Fibroblast of villous mesenchyme (primary cell): ENCODE results near the gene TP53TG5. TPM values are rescaled to one million over a fixed set of nuclear protein-coding genes. Genes with fewer than 3 reads are reported as not detected.
A peak's percentile ranks its signal among the peaks of the same experiment; 100 is the strongest.

Experiments used
- DNase-seq: peaks from one replicate; pipeline ENCODE4 v3.0.0-alpha.2; 2010; ENCODE audit warnings: low read depth
- H3K4me3 ChIP-seq: 2 replicates; pipeline ENCODE4 v1.5.1; 2011; ENCODE audit warnings: low read depth, mild to moderate bottlenecking, low read length
- CTCF ChIP-seq: IDR thresholded peaks from 2 replicates; pipeline ENCODE4 v1.5.1; 2012; ENCODE audit warnings: low read depth, mild to moderate bottlenecking, low read length; ENCODE audit not compliant: insufficient read depth
- total RNA-seq: library from RNA; depleted of rRNA; stranded (reverse); fragments of >200 nt; gene quantifications from 2 replicates; pipeline ENCODE4 v1.2.3, GENCODE V29; 2012

The TP53TG5 gene
- total RNA-seq, 1 donor: not detected

- DNase-seq: no peak
- peak overlapping the region; percentile 98 for H3K4me3 ChIP-seq
- no peak for TF ChIP-seq CTCF
Measured at GRCh38 chr20:45347297-45347935, 30.7 kb downstream of the TP53TG5 start.

- DNase-seq: no peak
- no peak for TF ChIP-seq CTCF
Measured at GRCh38 chr20:45346851-45347250, 31.3 kb downstream of the TP53TG5 start.

GRCh38 chr20:45346291-45346718 lies 31.8 kb downstream of the TP53TG5 start:
- H3K4me3 ChIP-seq: peak overlapping the region; percentile 98
- DNase-seq: no peak
- TF ChIP-seq CTCF: no peak

More at GRCh38 chr20:45346851-45347250, 31.3 kb downstream of the TP53TG5 start:
- peak overlapping the region; percentile 98 for H3K4me3 ChIP-seq

- DNase-seq: no peak
- H3K4me3 ChIP-seq: peak overlapping the region; percentile 98
Measured at GRCh38 chr20:45345104-45345936, 32.8 kb downstream of the TP53TG5 start.

GRCh38 chr20:45344168-45344860 lies 33.8 kb downstream of the TP53TG5 start:
- DNase-seq: peak; percentile 92
- TF ChIP-seq CTCF: no peak

More at GRCh38 chr20:45345104-45345936, 32.8 kb downstream of the TP53TG5 start:
- no peak for TF ChIP-seq CTCF

GRCh38 chr20:45343532-45344167 lies 34.5 kb downstream of the TP53TG5 start:
- peak overlapping the region; percentile 98 for H3K4me3 ChIP-seq
- TF ChIP-seq CTCF: no peak
- DNase-seq: peak; percentile 56

More at GRCh38 chr20:45344168-45344860, 33.8 kb downstream of the TP53TG5 start:
- peak overlapping the region; percentile 98 for H3K4me3 ChIP-seq
